GM13977 (cell line): ENCODE results near the gene FBXL17.
"Not testable (repeated sequence)": the region's sequence is repeated elsewhere in the genome, so short reads cannot be mapped to it uniquely, and the experiment has no call there.

Experiments used
- DNase-seq: peaks from one replicate; pipeline ENCODE4 v3.0.0; 2012; ENCODE audit warnings: low spot score
- CTCF ChIP-seq: IDR thresholded peaks from 2 replicates; pipeline ENCODE4 v1.5.1; 2012; ENCODE audit warnings: mild to moderate bottlenecking, control low read depth; ENCODE audit not compliant: insufficient read depth; ENCODE audit errors: extremely low read depth, missing control alignments
- in situ Hi-C: fragments of 300-500 bp; cut with MboI; formaldehyde crosslinking; loops from one replicate; pipeline ENCODE4 v1.12.0; 2022; ENCODE audit warnings: low sequenced_read_pairs, low pct_unique_long_range_greater_than_20kb, mixed read lengths, inconsistent platforms; ENCODE audit not compliant: unreplicated experiment

The FBXL17 gene

DNA sequence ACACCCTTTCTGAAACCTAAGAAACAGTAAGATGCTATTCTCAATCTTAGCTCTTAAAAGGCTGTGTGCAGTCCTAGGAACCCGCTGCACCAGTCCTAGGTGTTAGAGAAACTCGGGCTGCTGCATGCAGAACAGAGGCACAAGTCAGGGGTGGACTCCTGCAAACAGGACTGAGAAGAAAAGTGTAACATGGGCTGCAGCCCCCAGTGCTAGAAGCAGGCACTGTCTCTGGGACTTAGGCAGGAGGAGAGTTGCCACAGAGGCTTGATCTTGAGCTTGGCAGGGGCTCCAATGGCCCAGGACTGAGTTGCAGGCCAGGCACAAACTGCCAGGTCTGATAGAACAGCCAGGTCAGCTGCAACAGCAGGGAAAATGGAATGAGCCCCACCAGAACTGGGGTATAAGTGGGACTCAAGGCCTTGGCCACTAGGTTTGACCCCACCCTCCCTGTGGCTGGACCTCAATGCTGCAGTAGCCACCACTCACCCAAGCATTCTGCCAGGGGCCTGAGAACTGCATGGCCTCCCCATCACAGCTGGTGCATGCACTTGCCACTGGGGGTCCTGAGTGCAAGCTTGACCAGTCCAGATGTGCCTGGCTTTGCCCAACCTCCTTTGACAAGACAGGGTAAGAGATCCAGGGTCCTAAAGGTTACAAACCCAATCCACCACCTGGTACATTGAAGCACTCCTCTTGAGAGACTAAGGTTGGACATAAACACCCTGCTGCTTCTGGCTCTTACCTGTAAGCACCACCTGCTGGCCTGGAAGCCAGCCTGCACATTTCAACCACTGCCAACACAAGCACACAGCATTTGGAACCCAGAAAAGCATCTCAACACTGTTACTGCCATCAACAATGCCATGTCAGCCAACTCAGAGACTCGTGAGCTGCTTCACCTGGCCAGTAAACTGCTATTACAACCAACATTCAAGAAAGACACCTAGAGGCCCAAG lies 103.3 kb downstream of the FBXL17 start:
- DNase-seq = no peak
- in situ Hi-C loops = no loop called here
- no peak for TF ChIP-seq CTCF

DNA sequence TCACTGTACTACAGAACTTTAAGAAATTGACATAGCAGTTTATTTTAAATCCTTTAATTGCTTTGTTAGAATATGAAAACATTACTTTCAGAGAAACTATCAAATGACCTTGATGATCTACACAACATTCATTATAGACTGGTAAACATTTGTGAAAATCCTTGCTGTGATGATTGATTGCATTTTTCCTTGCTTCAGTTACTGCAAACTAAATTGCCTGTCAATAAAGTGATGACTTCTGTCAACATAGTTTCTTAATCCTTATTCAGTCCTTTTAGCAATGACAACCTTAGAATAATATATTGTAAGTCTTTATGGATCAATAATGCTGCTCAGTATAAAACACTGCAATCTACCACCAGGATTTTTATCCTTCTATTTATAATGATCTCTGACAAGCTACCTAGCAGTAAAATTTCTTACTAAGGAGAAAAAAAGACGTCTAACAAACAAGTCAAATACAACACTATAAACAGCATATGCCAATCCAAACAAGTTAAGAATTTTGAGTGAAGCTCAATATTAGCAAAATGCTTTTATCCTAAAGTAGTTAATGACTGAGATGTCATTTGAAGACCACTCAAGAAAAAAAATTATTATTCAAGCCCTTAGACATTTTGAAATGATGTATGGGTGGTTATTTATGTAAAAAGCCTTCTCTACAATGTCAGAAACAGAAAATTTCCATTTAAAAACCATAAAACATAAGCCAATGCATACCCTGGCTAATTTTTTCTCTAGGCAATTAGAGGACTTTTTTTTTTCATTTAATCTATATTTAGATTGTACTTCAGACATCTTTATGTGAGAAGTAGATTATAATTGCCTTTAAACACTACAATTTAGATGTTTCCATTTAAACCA lies 105.5 kb downstream of the FBXL17 start:
- no peak for DNase-seq
- in situ Hi-C loops = no loop called here
- no peak for TF ChIP-seq CTCF

DNA sequence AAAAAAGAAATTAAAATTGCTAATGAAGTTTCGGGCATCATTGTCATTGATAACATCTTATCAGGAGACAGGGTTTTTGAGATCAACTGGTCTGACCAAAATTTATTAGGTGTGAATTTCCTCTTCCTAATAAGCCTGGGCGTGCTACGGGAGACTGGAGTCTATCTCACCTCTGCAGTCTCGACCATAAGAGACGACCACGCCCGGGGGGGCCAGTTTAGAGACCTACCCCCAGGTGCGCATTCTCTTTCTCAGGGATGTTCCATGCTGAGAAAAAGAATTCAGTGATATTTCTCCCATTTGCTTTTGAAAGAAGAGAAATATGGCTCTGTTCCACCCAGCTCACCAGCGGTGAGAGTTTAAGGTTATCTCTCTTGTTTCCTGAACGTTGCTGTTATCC lies 107.8 kb downstream of the FBXL17 start:
- DNase-seq, in situ Hi-C loops: not testable (repeated sequence)

GRCh38 chr5:108271127-108271526 lies 110.8 kb downstream of the FBXL17 start:
- no peak for TF ChIP-seq CTCF
- no peak for DNase-seq
- in situ Hi-C loops = no loop called here

DNA sequence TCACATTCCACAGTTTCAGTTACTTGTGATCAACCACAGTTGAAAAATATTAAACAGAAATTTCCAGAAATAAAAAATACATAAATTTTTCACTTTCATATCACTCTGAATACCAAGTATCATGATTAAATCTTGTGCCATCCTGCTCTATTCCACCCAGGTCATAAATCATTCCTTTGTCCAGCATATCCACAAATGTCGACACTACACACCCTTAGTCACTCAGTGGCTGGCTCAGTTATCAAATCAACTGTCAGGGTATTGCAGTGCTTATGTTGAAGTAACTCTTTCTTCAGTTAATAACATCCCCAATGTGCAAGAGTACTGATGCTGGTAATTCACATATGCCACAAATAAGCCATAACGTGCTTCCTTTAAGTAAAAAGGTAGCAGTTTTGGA lies 115.7 kb downstream of the FBXL17 start:
- TF ChIP-seq CTCF = no peak
- no peak for DNase-seq
- in situ Hi-C loops = no loop called here

DNA sequence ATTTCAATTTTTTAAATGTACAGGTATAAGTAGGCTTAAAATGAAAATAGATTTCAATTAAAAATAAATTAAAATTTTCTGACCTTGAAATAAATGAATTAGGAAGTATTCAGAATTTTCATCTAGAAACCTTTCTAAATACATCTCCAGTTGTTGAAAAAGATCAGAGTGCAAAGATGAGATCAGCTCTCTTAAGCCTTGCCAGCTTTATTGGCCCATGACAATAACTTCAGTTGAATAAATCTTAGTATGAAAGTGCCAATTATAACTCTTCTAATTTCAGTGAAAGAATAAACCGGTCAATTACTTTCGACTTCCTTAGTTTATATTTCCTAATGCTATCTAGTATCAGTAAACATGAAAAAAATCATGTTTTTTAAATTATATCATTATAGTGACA lies 117.4 kb downstream of the FBXL17 start:
- in situ Hi-C loops = no loop called here
- TF ChIP-seq CTCF = no peak
- DNase-seq = no peak

GRCh38 chr5:108263338-108263737 lies 118.6 kb downstream of the FBXL17 start:
- in situ Hi-C loops = no loop called here
- no peak for DNase-seq
- TF ChIP-seq CTCF = no peak
